HG02840 (cell line): Measurements from ENCODE around the gene ARFRP1.
A peak's percentile ranks its signal among the peaks of the same experiment; 100 is the strongest.

Experiments
- ATAC-seq: cut with Tn5 transposase; IDR thresholded peaks from one replicate; pipeline ENCODE4 v1.9.1; 2021; ENCODE audit warnings: mild to moderate bottlenecking, moderate library complexity, moderate number of reproducible peaks; ENCODE audit not compliant: unreplicated experiment, low FRiP score

ARFRP1 gene

DNA sequence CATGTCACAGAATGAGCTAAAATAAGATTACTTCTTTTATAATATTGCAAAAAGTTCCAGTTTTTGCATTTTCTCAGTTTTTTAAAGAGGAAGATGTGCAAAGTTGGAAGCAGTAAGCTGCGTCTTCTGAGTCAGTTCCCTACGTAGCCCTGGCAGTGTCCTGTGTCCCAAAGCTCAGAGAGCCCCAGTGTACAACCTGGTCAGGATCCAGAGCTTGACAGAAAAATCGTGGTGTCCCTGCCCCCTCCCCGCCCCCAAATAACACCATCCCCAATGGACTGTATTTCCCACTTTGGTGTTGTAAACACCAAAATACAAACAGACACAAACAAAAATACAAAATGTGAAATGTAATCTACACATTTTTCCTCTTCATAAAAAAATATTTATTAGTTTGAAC, 36.4 kb upstream of the ARFRP1 start:
- no peak for ATAC-seq

GRCh38 chr20:63743210-63743970, 35.6 kb upstream of the ARFRP1 start:
- ATAC-seq = no peak

GRCh38 chr20:63742381-63743024, 34.7 kb upstream of the ARFRP1 start:
- ATAC-seq = no peak

DNA sequence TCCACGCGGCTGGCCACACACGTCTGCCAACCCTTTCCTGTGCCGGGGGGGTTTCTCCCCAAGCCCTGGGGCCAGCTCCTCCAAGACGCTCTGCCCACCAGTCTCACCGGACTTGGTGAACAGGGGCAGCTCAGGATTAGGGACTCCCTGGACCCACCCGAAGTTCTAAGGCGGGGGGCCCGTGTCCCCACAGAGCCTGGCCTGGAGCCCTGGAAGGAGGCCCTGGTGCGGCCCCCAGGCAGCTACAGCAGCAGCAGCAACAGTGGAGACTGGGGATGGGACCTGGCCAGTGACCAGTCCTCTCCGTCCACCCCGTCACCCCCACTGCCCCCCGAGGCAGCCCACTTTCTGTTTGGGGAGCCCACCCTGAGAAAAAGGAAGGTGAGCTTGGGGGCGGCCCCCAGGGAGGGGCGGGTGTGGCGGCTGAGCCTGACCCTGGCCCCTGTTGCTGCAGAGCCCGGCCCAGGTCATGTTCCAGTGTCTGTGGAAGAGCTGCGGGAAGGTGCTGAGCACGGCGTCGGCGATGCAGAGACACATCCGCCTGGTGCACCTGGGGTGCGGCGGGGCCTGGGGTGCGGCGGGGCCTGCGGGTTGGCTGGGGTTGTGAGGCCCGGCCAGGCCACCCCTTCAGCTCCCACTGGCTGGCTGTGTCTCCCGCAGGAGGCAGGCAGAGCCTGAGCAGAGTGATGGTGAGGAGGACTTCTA, 34.1 kb upstream of the ARFRP1 start:
- ATAC-seq = no peak

DNA sequence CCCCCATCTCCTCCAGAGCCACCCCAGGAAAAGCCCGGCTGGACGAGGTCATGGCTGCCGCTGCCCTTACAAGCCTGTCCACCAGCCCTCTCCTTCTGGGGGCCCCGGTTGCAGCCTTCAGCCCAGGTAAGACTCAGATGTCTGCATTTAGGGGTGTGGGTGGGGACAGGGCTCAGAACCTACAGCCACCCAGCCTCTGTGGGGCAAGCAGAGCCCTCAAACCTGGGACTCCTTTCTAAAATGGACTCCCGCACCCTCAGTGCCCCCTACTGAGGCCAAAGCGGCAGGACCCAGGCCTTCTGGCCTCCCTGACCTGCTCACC, 33.5 kb upstream of the ARFRP1 start:
- ATAC-seq = no peak

- ATAC-seq = no peak
Observed at GRCh38 chr20:63740627-63741353, 33.0 kb upstream of the ARFRP1 start.

DNA sequence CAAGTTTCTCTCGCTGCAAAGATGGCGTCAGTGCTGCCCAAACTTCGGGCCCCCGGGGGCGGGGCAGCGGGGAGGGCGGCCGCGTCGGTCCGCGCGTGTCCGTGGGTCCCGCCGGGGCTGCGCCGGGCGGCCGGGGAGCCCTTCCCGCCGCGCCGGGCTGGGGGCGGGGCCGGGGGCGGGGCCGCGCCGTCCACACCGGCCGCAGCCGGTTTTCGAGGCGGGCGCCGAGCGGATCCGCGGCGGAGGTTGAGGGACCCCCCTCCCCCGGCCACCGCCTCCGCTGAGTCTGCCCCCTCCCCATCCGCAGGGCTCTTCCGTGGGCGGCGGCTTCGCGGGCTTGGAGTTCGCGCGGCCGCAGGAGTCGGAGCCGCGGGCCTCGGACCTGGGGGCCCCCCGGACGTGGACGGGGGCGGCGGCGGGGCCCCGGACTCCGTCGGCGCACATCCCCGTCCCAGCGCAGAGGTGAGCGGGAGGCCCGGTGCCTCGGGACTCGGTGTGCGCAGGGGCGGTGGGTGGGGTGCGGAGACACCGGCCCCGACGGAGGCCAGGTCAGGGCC, 32.4 kb upstream of the ARFRP1 start:
- peak; percentile 17 for ATAC-seq

- peak; percentile 51 for ATAC-seq
Observed at GRCh38 chr20:63739130-63740069, 31.6 kb upstream of the ARFRP1 start, which contains the start of gene SLC2A4RG. Gene SLC2A4RG, plus strand, starts transcription at chr20:63739776. Its CDS starts 137 bp downstream, at chr20:63739913.

- no peak for ATAC-seq
Observed at GRCh38 chr20:63738687-63739129, 30.9 kb upstream of the ARFRP1 start.

- ATAC-seq = no peak
Observed at GRCh38 chr20:63737945-63738686, 30.3 kb upstream of the ARFRP1 start.

DNA sequence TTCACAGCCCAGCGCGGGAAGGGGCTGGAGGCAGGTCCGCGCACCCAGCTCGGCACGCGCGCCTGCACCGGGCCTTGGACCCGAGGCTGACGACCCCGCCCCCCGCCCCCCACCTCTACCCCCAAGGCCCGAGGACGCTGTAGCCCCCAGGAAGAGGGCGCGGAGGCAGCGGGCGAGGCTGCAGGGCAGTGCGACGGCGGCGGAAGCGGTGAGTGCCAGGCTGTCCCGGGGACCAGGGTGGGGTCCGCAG, 29.8 kb upstream of the ARFRP1 start:
- no peak for ATAC-seq

- ATAC-seq = no peak
Observed at GRCh38 chr20:63736893-63737694, 29.3 kb upstream of the ARFRP1 start.

DNA sequence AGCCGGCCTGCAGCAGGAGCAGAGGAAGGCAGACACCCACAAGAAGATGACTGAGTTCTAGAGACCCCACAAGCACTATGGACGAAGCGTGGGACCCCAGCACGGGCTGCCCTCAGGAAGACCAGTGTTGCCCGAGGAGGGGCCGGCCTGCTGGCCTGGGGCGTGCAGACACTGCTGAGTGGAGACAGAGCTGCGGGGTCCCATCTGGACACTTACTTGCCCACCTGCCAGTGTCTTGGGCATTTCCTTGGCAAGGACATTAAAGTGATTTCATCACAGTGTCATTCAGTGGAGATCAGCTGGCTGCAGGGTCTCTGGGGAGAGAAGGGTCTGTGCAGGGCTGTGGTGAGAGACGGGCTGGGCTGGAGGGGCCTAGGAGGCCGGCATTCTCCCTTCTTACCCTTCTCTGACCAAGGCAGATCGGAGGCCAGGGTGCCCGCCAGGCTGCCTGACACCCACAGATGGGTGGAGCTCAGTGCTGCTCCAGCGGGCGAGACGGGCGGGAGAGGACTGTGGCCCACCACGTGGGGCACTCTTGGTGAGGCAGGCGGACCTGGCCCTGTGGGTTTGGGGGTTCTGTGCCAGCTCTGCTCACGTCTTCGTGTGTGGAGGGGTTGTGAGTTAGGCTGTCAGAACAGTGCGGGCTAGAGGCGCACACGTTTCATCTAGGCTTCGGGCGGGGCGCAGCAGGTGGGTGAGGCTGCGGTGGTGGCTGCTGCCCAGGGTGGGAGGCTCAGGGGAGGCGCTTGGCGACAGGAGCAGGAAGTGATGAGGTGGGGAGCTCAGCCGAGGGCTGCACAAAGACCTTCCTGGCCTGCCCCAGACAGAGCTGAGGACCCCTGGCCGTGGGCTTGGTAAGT, 28.3 kb upstream of the ARFRP1 start, which contains the start of gene LIME1:
TSS of gene LIME1 (plus strand) at position 806 of the 860 bp plus-strand sequence. CDS start 886 bp downstream, outside the sequence.
- no peak for ATAC-seq

GRCh38 chr20:63734946-63735858, 27.4 kb upstream of the ARFRP1 start:
- no peak for ATAC-seq

- no peak for ATAC-seq
Observed at GRCh38 chr20:63734111-63734945, 26.6 kb upstream of the ARFRP1 start.
